Osteocyte (in vitro differentiated cells): ENCODE data around the gene DHRS1. TPM values are rescaled to one million over a fixed set of nuclear protein-coding genes. Genes with fewer than 3 reads are reported as not detected.

Experiments used
- DNase-seq: peaks from one replicate; pipeline ENCODE4 v3.0.0; 2021; ENCODE audit warnings: mixed read lengths; ENCODE audit not compliant: unreplicated experiment; ENCODE audit errors: extremely low spot score
- H3K27ac Mint-ChIP-seq: one replicate; pipeline ENCODE4 v1.8.0; 2021; ENCODE audit warnings: mild to moderate bottlenecking, mixed read lengths; ENCODE audit not compliant: unreplicated experiment
- H3K27me3 Mint-ChIP-seq: one replicate; pipeline ENCODE4 v1.8.0; 2021; ENCODE audit warnings: mixed read lengths; ENCODE audit not compliant: unreplicated experiment
- H3K36me3 Mint-ChIP-seq: one replicate; pipeline ENCODE4 v1.8.0; 2021; ENCODE audit warnings: mixed read lengths; ENCODE audit not compliant: unreplicated experiment
- H3K4me1 Mint-ChIP-seq: one replicate; pipeline ENCODE4 v1.8.0; 2021; ENCODE audit warnings: mixed read lengths; ENCODE audit not compliant: unreplicated experiment
- H3K4me3 Mint-ChIP-seq: one replicate; pipeline ENCODE4 v1.8.0; 2021; ENCODE audit warnings: mild to moderate bottlenecking, moderate library complexity, mixed read lengths; ENCODE audit not compliant: unreplicated experiment
- H3K9me3 Mint-ChIP-seq: one replicate; pipeline ENCODE4 v1.8.0; 2021; ENCODE audit warnings: mixed read lengths; ENCODE audit not compliant: unreplicated experiment
- CTCF ChIP-seq: fragments of 200-600 bp; sonication (generic); IDR thresholded peaks from 2 replicates; pipeline ENCODE4 v1.5.0; 2021; ENCODE audit warnings: antibody characterized with exemption, mild to moderate bottlenecking, moderate library complexity
- total RNA-seq: library from RNA; stranded (reverse); gene quantifications from 2 replicates; pipeline ENCODE4 v1.2.1, GENCODE V29; 2021

The DHRS1 gene
- total RNA-seq, 1 donor from 2014 or later: 27.0 TPM

DNA sequence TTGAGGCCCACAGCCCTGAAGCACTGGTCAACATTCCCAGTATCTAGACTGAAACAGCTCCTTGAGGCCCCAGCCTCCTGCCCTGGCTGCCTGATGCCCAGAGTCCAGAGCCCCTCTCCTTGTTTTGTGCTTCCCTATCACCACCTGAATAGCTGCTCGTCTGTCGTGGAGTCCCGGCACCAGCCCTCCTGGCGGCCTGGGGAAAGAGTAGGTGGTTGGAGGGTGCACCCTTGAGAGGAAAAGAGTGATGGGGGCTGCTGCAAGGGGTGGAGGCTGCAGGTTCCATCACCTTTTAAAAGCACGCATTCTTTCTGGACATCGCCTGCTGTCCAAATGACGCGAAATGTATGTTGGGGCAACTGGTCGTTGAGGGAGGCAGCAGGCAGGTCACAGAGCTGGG is 31.4 kb downstream of the DHRS1 start:
- Mint-ChIP-seq H3K9me3 (no peaks in the 10 kb centered on the region), H3K27me3 (no peaks in the 10 kb centered on the region), H3K27ac (no peak overlapping the region), H3K36me3 (peaks cover 9% of the 10 kb centered on the region), H3K4me1 (peaks cover 14% of the 10 kb centered on the region), H3K4me3 (no peak overlapping the region)
- DNase-seq: no peak
- no peak for TF ChIP-seq CTCF

DNA sequence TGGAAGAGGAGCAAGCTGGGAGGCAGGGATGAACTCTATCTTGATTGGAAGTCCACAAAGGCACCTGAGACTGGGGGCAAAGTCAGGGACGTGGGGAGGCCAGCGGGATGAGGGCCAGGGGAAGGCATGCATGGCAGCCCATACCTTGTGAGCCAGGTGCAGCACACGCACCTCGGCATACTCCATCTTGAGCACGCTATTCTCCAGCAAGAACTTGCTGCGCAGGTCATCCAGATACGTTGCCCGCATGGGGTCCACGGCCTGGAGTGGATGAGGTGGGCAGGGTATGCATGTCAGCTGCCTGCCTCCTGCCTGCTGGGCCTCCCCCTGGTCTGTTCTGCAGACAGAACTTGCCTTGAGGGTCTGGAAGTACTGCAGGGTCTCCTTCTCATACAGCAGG is 32.1 kb downstream of the DHRS1 start:
- TF ChIP-seq CTCF: no peak
- no peaks in the 10 kb centered on the region for H3K9me3 Mint-ChIP-seq
- no peak overlapping the region for H3K4me3 Mint-ChIP-seq
- H3K36me3 Mint-ChIP-seq: peaks cover 9% of the 10 kb centered on the region
- no peak for DNase-seq
- no peaks in the 10 kb centered on the region for H3K27me3 Mint-ChIP-seq
- no peak overlapping the region for H3K27ac Mint-ChIP-seq
- peaks cover 12% of the 10 kb centered on the region for H3K4me1 Mint-ChIP-seq

DNA sequence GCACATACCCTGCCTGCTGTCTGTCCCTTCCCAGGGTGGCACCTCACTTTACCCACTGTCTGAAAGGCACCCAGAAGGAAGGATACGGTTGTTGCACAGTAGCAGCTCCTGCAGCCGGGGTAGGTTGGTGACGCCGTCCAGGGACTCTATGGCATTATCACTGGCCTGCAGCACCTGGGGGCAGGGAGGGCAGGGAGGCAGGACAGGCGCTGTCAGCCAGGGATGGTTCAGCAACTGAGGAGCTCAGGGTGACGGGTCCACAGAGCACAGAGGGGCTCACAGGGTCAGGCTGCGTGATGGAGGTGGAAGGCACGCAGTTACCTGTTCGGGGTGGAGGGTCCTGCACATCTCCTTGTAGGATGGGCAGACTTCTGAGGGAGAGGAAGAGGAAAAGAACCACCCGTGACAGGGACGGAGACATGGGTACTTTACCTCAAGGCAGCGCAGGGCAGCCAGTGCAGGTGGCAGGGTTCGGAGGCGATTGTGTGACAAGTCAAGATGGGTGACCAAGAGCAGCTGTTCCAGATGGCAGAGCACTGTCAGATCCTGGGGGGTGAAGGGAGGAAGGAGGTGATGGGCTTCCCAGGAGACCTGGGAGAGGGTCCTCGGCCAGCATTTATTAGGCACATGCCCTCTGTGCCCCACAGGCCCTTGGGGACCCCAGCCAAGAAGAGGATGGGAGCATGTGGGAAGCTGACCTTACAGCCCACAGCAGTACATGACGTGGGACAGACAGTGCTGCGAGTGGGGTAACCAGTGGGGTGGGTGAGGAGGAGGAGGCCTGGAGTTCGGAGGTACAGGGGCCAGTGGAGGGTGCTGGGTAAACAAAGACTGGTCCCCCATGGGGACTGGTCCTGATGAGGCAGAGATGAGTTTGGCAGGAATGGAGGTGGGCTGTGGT is 33.0 kb downstream of the DHRS1 start:
- H3K27ac Mint-ChIP-seq: no peak overlapping the region

DNA sequence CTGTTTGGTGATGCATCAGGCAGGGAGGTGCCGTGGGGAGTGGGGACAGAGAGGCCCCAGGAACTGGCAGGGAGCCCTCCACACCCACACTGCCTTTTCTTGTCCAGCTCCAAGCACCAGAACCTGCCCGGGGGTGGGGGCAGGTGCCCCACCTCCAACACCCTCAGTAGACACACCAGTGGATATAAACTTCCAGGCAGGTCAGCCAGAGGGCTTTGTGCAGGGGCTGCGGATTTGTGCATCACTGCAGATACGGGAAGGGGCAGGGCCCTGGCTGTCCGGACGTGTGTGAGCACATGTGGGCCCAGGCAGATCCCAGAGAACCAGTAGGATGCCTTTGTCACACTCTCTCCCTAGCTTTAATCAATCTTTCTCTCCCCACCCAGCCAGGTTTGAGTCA is 35.3 kb downstream of the DHRS1 start:
- H3K27me3 Mint-ChIP-seq: no peaks in the 10 kb centered on the region
- peaks cover 3% of the 10 kb centered on the region for H3K4me1 Mint-ChIP-seq
- H3K36me3 Mint-ChIP-seq: peaks cover 9% of the 10 kb centered on the region
- no peaks in the 10 kb centered on the region for H3K9me3 Mint-ChIP-seq
- no peak for TF ChIP-seq CTCF
- H3K4me3 Mint-ChIP-seq: no peak overlapping the region
- no peak for DNase-seq
- no peak overlapping the region for H3K27ac Mint-ChIP-seq

More for the DNA sequence above, 33.0 kb downstream of the DHRS1 start:
- Mint-ChIP-seq H3K9me3 (no peaks in the 10 kb centered on the region), H3K27me3 (no peaks in the 10 kb centered on the region), H3K36me3 (peaks cover 9% of the 10 kb centered on the region), H3K4me1 (peaks cover 3% of the 10 kb centered on the region), H3K4me3 (no peak overlapping the region)
- DNase-seq: no peak
- no peak for TF ChIP-seq CTCF

- Mint-ChIP-seq H3K27me3 (no peaks in the 10 kb centered on the region), H3K36me3 (peaks cover 9% of the 10 kb centered on the region), H3K4me1 (peaks cover 8% of the 10 kb centered on the region), H3K4me3 (no peak overlapping the region), H3K27ac (no peak overlapping the region), H3K9me3 (no peaks in the 10 kb centered on the region)
- no peak for DNase-seq
- no peak for TF ChIP-seq CTCF
Measured at GRCh38 chr14:24263848-24264247, 35.7 kb downstream of the DHRS1 start.
